RWPE2 (cell line): ENCODE data around the gene TP63.

Source experiments
- ATAC-seq: fragments of 200-7000 bp; cut with Tn5 transposase; 3 replicates; pipeline ENCODE4 v1.9.1; 2021; ENCODE audit warnings: low read depth
- DNase-seq: peaks from one replicate; pipeline ENCODE4 v3.0.0-alpha.2; 2020; ENCODE audit warnings: low spot score
- H3K27ac ChIP-seq: fragments of 450-650 bp; 2 replicates; pipeline ENCODE4 v1.5.1; 2017; ENCODE audit warnings: mild to moderate bottlenecking; ENCODE audit not compliant: poor library complexity, severe bottlenecking
- H3K27me3 ChIP-seq: fragments of 250-450 bp; sonication (Bioruptor Pico); 2 replicates; pipeline ENCODE4 v1.5.1; 2021; ENCODE audit warnings: mild to moderate bottlenecking, moderate library complexity; ENCODE audit not compliant: insufficient read depth, poor library complexity, severe bottlenecking
- H3K36me3 ChIP-seq: fragments of 250-450 bp; sonication (Bioruptor Pico); 2 replicates; pipeline ENCODE4 v1.5.1; 2020; ENCODE audit warnings: low read depth, mild to moderate bottlenecking, moderate library complexity
- H3K4me1 ChIP-seq: fragments of 250-450 bp; sonication (Bioruptor Pico); 2 replicates; pipeline ENCODE4 v1.5.1; 2021; ENCODE audit warnings: mild to moderate bottlenecking, moderate library complexity; ENCODE audit not compliant: insufficient read depth, poor library complexity, severe bottlenecking
- H3K4me3 ChIP-seq: fragments of 250-450 bp; sonication (Bioruptor Pico); 2 replicates; pipeline ENCODE4 v1.5.1; 2021; ENCODE audit warnings: mild to moderate bottlenecking, moderate library complexity; ENCODE audit not compliant: severe bottlenecking
- H3K9me3 ChIP-seq: fragments of 250-450 bp; sonication (Bioruptor Pico); 2 replicates; pipeline ENCODE4 v1.5.1; 2021; ENCODE audit warnings: mild to moderate bottlenecking, moderate library complexity; ENCODE audit not compliant: severe bottlenecking
- CTCF ChIP-seq: fragments of 450-650 bp; IDR thresholded peaks from one replicate; pipeline ENCODE4 v1.5.1; 2017; ENCODE audit warnings: mild to moderate bottlenecking, moderate library complexity; ENCODE audit not compliant: poor library complexity, severe bottlenecking

The TP63 gene

GRCh38 chr3:189797103-189797750, 166.0 kb downstream of the TP63 start:
- Histone ChIP-seq H3K4me3 (no peak overlapping the region), H3K9me3 (no peaks in the 10 kb centered on the region), H3K27ac (peak overlapping the region; percentile 38), H3K4me1 (peaks cover 77% of the 10 kb centered on the region), H3K27me3 (no peaks in the 10 kb centered on the region), H3K36me3 (peaks cover 50% of the 10 kb centered on the region)
- no peak for TF ChIP-seq CTCF
- no peak for DNase-seq
- ATAC-seq, result peak; percentile 13; the same call in 2 of the 3 replicates

GRCh38 chr3:189799366-189799765, 168.2 kb downstream of the TP63 start:
- no peaks in the 10 kb centered on the region for H3K27me3 ChIP-seq
- no peak for TF ChIP-seq CTCF
- H3K4me3 ChIP-seq, result no peak overlapping the region
- H3K9me3 ChIP-seq, result no peaks in the 10 kb centered on the region
- peaks cover 57% of the 10 kb centered on the region for H3K36me3 ChIP-seq
- DNase-seq, result no peak
- H3K4me1 ChIP-seq, result peaks cover 64% of the 10 kb centered on the region
- peak overlapping the region; percentile 38 for H3K27ac ChIP-seq
- ATAC-seq, result no peak; the same call in 2 of the 3 replicates

GRCh38 chr3:189800436-189800835, 169.2 kb downstream of the TP63 start:
- no peaks in the 10 kb centered on the region for H3K9me3 ChIP-seq
- ATAC-seq (no peak), DNase-seq (no peak)
- no peak overlapping the region for H3K27ac ChIP-seq
- no peaks in the 10 kb centered on the region for H3K27me3 ChIP-seq
- no peak overlapping the region for H3K4me3 ChIP-seq
- TF ChIP-seq CTCF, result no peak
- peaks cover 53% of the 10 kb centered on the region for H3K4me1 ChIP-seq
- H3K36me3 ChIP-seq, result peaks cover 63% of the 10 kb centered on the region

GRCh38 chr3:189803254-189803653, 172.1 kb downstream of the TP63 start:
- no peak overlapping the region for H3K27ac ChIP-seq
- no peaks in the 10 kb centered on the region for H3K9me3 ChIP-seq
- no peak overlapping the region for H3K4me3 ChIP-seq
- H3K4me1 ChIP-seq, result peaks cover 25% of the 10 kb centered on the region
- peaks cover 71% of the 10 kb centered on the region for H3K36me3 ChIP-seq
- DNase-seq (no peak), ATAC-seq (no peak)
- no peaks in the 10 kb centered on the region for H3K27me3 ChIP-seq
- TF ChIP-seq CTCF, result no peak

- H3K36me3 ChIP-seq, result peaks cover 78% of the 10 kb centered on the region
- no peaks in the 10 kb centered on the region for H3K9me3 ChIP-seq
- no peaks in the 10 kb centered on the region for H3K27me3 ChIP-seq
- DNase-seq (no peak), ATAC-seq (no peak)
- H3K4me1 ChIP-seq, result peaks cover 11% of the 10 kb centered on the region
- H3K27ac ChIP-seq, result peak overlapping the region; percentile 11
- TF ChIP-seq CTCF, result no peak
- H3K4me3 ChIP-seq, result no peak overlapping the region
Measured at GRCh38 chr3:189805375-189806067, 174.3 kb downstream of the TP63 start.
